Kidney epithelial cell (primary cell): ENCODE results near the gene MYO1D. TPM values are rescaled to one million over a fixed set of nuclear protein-coding genes. Genes with fewer than 3 reads are reported as not detected.

Source experiments
- DNase-seq: peaks from one replicate; pipeline ENCODE4 v3.0.0-alpha.2; 2010; ENCODE audit warnings: low read depth
- H3K27me3 ChIP-seq: 2 replicates; pipeline ENCODE4 v1.6.0; 2011; ENCODE audit warnings: low read length; ENCODE audit not compliant: control insufficient read depth, insufficient read depth
- H3K36me3 ChIP-seq: 2 replicates; pipeline ENCODE4 v1.5.1; 2011; ENCODE audit warnings: low read length; ENCODE audit not compliant: control insufficient read depth, insufficient read depth
- H3K4me3 ChIP-seq: 2 replicates; pipeline ENCODE4 v1.5.1; 2011; ENCODE audit warnings: low read depth, mild to moderate bottlenecking, control low read depth, low read length
- total RNA-seq: library from RNA; depleted of rRNA; stranded (reverse); fragments of >200 nt; gene quantifications from 2 replicates; pipeline ENCODE4 v1.2.3, GENCODE V29; 2015
- TF ChIP-seq, protein P1 (sequence below): IDR thresholded peaks from 2 replicates; pipeline ENCODE4 v1.5.1; 2011; ENCODE audit warnings: mild to moderate bottlenecking, moderate library complexity, low read length, control low read depth, inconsistent platforms; ENCODE audit not compliant: insufficient read depth, poor library complexity, severe bottlenecking

The MYO1D gene
- total RNA-seq, 1 donor from 2014 or later, result 95.5 TPM

DNA sequence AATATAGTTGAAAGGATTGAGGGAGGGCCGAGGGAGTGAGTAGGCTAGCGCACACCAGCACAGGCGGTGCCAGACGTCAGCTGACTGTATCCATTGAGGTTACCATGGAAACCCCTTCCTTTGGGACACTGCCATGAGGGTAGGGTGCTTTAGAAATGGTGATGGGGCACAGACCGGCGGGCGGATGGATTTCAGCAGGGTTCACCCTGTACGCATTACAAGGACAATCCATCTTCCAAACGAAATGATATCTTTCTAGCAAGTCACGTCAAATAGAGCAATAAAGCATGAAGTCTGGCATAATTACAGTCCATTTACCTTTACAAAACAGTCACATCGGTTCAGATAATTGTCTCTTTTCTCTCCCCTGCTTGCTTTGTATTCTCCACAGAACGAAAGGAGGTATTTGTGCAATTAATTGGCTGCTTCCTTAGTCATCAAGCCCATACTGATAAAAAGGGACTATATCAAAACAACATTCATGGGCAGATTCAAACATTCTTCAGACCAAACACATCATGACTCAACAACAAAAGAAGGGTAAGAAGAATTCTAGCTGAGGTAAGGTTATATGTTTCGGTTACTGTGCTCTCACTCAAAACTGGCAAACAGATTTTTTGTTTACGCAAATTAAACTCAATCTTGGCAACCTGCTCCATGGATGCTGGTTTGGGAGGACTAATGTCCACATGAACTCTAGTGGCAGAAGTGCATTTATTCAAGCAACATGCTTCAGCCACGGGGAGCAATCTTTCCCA is 249.5 kb downstream of the MYO1D start:
- TF ChIP-seq, protein P1, sequence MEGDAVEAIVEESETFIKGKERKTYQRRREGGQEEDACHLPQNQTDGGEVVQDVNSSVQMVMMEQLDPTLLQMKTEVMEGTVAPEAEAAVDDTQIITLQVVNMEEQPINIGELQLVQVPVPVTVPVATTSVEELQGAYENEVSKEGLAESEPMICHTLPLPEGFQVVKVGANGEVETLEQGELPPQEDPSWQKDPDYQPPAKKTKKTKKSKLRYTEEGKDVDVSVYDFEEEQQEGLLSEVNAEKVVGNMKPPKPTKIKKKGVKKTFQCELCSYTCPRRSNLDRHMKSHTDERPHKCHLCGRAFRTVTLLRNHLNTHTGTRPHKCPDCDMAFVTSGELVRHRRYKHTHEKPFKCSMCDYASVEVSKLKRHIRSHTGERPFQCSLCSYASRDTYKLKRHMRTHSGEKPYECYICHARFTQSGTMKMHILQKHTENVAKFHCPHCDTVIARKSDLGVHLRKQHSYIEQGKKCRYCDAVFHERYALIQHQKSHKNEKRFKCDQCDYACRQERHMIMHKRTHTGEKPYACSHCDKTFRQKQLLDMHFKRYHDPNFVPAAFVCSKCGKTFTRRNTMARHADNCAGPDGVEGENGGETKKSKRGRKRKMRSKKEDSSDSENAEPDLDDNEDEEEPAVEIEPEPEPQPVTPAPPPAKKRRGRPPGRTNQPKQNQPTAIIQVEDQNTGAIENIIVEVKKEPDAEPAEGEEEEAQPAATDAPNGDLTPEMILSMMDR, result no peak
- Histone ChIP-seq H3K27me3 (no peaks in the 10 kb centered on the region), H3K4me3 (no peak overlapping the region), H3K36me3 (no peaks in the 10 kb centered on the region)
- DNase-seq, result no peak

DNA sequence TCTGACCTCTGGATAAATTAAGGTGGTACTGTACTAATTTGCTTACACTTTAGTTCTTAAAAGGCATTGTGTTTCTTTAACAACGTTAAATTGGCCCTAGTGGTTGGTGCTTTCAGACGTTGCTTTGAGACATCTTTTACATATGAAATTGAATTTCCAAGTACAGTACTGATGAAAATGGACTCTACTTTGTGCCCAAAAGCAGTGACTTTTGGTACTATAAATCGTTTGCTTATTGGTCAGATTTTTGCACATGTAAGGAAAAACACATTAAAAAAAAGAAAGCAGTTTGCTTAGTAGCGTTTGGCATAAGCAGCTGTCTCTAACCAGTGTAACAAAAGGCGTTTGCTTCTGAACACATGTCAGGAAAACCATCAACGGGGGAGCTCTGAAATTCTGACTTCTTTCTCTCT is 250.5 kb downstream of the MYO1D start:
- Histone ChIP-seq H3K36me3 (no peaks in the 10 kb centered on the region), H3K4me3 (no peak overlapping the region), H3K27me3 (no peaks in the 10 kb centered on the region)
- no peak for DNase-seq
- TF ChIP-seq, protein P1, result no peak

DNA sequence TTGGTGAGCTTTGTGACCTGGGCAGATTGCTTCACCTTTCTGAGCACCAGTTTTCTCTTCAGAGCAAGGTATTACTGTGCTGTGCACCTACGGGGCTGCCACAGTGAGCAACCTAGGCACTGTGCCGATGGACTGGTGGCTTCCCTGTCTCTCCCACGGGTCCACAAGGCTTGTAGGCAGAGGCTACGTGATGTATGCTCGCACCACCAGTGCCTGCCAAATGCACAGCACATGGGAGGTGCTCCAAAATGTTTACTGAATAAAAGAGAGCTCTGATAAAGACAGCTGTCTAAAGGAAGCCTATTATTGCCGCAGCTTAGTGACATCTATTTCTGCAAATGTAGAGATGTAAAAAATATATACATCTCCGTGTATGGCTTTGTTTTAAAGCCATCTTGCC is 251.0 kb downstream of the MYO1D start:
- TF ChIP-seq, protein P1, result no peak
- Histone ChIP-seq H3K27me3 (no peaks in the 10 kb centered on the region), H3K4me3 (no peak overlapping the region), H3K36me3 (no peaks in the 10 kb centered on the region)
- no peak for DNase-seq

DNA sequence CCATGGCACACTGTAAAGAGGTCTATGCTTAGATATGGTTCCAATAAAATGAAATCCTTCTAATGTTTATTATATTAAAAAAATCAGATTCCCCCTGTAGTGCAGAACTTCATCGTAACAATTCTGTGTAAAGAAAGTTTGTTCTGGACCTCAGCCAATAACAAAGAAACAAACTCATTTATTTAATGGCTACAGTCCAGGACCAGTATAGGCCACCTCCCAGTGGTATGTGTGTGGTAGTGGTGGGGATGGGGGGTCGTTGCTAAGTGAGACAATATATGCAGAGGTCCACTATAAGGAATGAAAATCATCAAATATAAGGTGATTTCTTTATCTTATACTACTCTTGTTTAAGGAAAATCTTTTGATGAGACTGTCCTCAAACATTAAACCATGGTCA is 253.7 kb downstream of the MYO1D start:
- H3K36me3 ChIP-seq, result no peaks in the 10 kb centered on the region
- DNase-seq, result no peak
- H3K27me3 ChIP-seq, result no peaks in the 10 kb centered on the region
- TF ChIP-seq, protein P1, result no peak
- no peak overlapping the region for H3K4me3 ChIP-seq

DNA sequence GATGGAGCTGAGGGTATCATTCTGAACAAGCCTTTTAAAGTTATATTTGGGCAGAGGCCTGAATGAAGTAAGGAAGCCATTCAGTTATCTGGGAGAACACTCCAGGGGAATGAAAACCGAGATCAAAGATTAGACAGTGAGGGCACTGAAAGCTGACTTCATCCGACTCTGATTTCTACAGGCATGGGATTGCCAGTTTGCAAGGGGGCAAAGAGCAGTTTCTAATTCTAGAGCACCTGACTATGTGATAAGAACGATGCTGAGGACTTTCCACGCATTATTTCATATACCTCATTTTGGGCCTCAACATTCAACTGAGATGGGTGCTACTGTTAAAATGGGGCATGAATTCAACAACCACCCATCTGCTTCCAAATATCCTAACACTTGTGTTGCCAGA is 254.4 kb downstream of the MYO1D start:
- Histone ChIP-seq H3K27me3 (no peaks in the 10 kb centered on the region), H3K36me3 (no peaks in the 10 kb centered on the region), H3K4me3 (no peak overlapping the region)
- DNase-seq, result no peak
- TF ChIP-seq, protein P1, result no peak
